Activated CD4-positive, CD25-positive, alpha-beta regulatory T cell treated with anti-CD3 and anti-CD28 coated beads, Interleukin-2, amount 50 U/mL, for 24 hours (primary cell): ENCODE results near the gene NFX1.
"Not testable (repeated sequence)": the region's sequence is repeated elsewhere in the genome, so short reads cannot be mapped to it uniquely, and the experiment has no call there.

Experiments
- ATAC-seq, 2 donors: fragments of 150-1000 bp; cut with Tn5 transposase; one replicate each; pipeline ENCODE4 v1.10.0; 2021; ENCODE audit warnings: mild to moderate bottlenecking in 1 of 2, moderate library complexity in 1 of 2

Gene NFX1

DNA sequence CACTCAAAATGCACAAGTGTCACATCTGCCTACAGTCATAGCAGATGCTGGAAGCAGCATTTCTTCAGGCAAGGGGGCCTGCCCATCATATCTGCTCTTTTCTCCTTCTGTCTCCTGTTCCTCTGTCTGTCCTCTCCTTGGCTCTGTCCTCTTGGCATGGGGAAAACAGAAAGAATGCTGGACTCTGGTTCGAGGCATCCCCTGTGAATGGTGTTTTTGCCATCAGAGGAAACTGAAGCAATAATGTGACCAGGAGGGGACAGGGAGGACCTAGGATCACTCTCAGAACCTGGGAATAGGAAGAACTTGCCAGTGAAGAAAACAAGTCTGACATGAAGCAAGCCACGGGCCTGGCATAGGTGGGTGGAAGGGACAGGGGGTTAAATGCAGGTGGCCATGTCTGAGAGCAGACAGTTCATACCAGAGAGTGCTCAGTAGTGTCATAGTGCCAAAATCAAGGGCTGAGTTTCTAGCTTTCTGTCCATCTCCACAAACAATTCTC, 76.7 kb downstream of the NFX1 start:
- no peak for ATAC-seq

DNA sequence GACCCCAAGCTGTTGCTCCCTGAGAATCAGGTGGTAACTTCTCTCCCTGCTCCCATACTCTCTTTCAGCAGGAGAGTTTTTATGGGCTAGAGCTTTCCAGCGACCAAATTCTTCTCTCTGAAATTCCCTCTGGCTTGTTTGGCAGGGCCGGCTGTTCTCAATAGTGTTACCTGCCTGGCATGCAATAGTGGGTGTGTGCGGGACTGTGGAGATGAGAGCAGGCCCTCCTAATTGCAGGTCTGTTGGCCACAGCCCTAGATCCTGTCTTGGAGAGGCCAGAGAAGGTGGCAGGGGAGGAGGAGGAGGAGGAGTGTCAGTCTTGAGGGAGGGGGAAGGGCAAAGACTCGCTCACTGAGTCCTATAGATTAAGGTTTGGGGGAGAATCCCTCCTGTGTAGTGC, 82.6 kb downstream of the NFX1 start:
- no peak for ATAC-seq

DNA sequence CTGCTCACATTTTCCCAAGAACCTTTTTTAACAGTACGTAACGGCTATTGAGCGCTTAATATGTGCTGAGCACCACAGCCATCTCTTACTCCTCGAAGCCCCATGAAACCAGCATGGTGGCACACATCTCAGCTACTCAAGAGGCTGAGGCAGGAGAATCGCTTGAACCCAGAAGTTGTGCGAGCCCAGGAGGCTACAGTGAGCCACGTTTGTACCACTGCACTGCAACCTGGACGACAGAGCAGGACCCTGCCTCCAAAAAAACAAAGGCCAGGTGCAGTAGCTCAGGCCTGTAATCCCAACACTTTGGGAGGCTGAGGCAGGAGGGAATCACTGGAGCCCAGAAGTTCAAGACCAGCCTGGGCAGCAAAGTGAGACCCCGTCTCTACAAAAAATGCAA, 83.9 kb downstream of the NFX1 start:
- no peak for ATAC-seq

DNA sequence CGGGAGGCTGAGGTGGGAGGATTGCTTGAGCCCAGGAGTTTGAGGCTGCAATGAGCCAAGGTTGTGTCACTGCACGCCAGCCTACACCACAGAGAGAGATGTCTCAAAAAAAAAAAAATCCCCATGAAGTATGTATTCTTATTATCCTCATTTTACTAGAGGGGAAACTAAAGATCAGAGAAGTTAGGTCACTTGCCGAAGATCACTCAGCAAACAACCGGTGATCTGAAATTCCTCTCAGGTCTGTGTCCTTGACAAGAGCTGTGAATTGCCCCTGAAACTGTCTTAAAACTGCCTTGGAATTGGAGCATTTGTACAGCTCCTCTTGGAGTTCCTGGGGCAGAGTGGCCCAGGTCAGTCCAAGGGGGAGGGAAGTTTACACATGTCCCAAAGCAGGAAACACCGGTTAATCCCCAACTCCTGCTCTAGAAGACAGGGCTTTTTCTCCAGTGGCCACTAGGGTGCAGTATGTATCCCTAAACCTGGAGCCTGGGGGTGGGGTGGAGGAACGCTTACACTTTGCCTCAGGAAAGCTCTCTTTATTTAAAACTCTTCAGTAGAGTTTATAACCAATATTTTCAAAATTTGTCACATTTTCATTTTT, 84.4 kb downstream of the NFX1 start:
- peak; percentile 67 to 71 for ATAC-seq

DNA sequence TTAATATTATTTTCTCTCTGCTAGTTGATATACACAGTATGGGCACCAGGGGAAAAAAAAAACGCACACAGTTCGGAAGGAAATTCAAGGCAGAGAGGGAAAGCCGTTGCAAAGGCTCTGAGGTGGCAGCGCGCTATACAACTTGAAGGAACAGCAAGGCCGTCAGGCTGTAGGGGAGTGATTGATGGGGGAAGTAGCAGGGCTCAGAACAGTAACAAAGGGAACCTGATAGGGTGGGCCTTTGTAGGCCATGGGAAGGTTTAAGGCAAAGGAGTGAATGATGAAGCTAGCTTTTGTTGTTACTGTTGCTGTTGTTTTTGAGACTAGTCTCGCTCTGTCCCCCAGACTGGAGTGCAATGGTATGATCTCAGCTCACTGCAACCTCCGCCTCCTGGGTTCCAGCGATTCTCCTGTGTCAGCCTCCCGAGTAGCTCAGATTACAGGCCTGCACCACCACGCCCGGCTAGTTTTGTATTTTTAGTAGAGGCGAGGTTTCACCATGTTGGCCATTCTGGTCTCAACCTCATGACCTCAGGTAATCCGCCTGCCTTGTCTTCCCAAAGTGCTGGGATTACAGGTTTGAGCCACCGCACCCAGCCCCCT, 85.0 kb downstream of the NFX1 start:
- peak in 1 of 2 donors; percentile 3 for ATAC-seq

DNA sequence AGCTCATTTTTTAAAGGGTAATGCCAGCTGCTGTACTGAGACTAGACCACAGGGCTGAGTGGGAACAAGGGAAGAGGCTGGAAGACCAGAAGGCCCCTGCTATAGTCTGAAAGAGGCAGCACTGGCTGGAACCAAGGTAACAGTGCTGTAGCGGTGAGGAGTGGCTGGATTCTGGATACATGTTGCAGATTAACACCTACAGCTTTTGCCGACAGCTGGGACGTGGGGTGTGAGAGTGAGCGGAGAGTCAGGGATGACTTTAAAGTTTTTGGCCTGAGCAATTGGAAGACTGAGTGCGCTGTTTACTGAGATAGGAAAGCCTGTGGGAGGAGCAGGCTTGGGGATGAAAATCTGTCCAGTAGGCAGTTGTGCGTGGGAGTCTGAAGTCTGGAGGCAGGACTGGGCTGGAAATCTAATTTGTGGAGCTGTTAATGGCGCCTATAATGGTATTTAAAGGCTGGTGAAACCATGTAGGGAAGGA, 85.6 kb downstream of the NFX1 start:
- no peak for ATAC-seq

DNA sequence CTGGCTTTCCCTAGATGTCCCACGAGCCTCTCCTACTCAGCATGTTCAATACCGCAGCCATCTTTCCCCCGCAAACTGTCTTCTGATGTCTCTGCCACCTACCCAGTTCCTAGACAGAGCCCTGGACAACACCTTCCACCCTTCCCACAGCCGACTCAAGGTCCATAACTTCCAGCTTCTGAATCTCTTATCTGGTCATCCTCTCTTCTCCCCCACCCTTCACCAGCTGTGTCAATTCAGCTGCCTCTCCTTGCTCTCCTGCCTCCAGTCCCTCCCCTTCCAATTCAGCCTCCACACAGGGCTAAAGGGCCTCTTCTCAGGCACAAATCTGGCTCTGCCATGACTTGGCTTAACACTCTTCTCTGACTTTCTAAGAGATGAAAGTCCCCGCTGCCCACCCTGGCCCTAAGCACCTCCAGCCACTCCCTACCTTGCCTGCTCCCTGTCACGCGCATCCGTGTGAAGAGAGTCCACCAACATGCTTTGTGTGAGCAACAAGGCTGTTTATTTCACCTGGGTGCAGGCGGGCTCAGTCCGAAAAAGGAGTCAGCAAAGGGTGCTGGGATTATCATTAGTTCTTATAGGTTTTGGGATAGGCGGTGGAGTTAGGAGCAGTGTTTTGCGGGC, 86.9 kb downstream of the NFX1 start:
- no peak for ATAC-seq

DNA sequence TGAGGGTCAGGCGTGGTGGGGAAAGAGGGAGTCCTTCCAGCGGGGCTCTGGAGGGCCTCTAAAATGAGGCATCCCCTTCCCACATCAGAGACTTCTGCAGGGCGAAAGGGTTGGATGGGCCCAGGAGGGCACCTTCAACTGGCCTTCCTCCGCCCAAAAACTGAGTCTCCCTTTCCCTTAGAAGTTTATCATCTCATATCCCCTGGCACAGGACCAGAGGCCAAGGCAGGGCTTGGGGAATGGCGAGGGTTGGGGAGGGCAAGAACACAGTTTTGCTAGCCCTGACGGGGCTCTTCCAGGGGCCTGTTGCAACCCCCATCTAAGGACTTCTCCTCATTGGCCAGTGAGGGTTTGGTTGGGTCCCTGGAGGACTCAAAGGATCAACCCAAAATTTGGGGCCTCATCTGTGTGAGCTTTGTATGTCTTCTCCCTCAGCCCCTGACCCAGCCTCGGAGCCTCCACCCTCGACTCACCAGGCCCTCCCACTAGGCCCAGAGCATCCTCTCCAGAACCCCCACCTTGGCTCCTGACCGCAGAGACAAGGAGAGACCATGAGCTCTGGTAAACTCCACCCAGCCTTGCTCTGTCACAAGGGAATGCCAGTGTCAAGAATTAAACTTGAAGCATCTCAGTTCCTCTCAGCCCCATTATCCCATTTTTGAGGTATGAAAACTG, 87.9 kb downstream of the NFX1 start:
- no peak for ATAC-seq

DNA sequence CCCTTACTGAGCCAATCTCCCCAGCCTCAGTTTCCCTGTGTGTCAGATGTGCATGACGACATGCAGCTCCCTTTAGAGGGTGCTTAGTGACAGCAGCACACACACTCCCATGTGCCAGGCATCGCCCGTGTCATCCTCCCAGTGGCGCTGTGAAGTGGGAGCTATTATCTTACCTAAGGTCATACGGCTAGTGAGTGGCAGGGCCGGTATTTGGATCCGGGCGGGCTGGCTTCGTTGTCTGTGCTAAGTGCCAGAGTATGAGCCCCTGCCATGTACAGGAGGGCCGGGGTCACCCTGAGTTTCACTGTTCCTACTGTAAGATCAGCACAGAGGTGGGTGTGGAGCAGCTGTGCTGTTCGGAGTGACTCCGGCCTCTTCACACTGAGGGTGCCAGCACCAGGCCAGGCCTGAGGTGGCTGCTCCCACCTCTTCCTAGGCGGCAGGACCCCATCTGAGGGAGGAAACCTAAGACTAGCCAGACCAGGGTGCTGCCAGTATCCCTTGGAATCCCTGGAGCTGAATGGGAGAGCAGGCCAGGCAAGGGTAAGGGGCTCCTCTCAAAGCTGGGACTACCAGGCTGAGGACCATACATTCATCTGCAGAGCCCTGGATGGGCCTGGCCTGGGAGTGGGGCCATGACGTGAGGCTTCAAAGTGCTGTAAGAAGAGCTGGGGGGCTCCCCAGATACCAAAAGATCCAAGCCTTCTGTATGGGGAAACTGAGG, 89.5 kb downstream of the NFX1 start:
- ATAC-seq, result no peak

DNA sequence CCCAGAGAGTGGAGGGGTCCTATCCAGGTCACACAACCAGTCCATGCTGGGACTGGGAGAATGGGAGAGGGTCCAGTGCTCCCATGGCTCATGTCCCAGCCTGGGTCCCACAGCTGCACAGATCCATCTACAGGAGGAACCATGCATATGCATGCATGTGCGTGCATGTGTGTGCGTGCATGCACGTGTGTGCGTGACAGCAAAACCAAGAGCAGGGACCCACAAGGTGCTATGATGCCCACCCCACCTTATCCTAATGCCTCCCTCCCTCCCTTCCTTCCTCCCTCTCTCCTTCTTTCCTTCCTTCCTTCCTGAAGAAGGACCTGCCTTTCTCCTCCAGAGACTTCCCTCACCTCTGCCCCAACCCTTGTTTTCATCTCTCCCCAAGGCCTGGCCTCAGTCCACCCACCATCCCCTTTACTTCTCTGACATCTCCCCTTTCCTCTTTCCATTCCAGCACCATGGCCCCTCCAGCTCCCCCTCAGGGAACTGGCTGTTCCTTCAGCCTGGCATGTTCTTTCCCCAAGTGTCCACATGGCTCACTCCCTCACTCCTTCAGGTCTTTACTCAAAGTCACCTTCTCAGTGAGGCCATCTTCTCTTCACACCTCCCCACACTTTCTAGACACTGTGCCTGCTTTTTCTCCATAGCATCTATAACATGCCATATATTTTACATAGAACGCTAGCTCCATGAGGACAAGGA, 90.2 kb downstream of the NFX1 start:
- no peak for ATAC-seq

DNA sequence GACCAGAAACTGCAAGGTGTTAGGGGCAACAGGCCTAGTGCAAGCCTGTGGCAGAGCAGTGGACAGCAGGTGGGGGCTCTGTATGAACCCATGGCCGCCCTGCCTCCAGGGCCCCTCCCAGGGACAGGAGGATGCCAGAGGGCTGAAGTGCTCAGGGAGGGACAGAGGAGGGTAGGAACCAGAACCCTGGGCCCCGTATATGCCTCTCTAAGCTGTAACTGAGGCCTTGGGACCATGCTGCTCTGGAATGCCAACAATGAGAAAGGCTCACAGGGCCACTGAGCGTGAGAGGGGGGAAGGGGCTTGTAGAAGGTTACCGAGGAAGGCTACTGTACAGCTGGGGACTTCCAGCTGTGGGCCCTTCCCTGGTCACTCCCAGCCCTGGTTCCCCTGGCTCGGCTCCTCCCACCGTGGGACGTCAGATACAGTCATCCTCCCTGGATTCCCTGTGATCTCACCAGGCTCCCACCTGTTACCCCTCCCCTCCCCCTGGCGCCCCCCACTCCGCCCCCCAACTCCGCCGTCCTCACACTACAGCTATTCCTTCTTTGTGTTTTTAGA, 91.0 kb downstream of the NFX1 start:
- no peak for ATAC-seq

DNA sequence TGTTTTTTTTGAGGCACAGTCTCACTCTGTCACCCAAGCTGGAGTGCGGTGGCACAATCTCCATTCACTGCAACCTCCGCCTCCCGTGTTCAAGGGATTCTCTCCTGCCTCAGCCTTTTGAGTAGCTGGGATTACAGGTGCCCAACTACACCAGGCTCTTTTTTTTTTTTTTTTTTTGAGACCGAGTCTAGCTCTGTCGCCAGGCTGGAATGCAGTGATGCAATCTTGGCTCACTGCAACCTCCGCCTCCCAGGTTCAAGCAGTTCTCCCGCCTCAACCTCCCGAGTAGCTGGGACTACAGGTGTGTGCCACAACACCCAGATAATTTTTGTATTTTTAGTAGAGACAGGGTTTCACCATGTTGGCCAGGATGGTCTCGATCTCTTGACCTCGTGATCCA, 92.1 kb downstream of the NFX1 start:
- ATAC-seq, result not testable (repeated sequence)

DNA sequence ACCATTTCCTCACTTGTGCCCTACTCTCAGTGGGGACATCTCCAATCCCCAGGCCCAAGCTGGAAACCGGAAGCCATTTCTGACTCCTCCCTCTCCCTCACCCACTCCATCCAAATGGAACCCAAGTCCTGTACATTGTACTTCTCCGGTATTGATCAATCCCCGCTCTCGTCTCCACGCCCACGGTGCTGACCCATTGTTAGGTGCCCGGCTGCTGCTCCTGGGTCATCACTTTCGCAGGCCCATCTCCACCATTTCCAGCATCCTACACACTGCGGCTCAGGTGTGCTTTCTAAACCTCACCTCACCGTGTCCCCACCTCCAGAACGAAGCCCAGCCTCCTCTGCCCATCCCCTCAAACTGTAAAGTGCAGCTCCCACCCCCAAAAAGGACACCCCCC, 93.1 kb downstream of the NFX1 start:
- not testable (repeated sequence) for ATAC-seq

DNA sequence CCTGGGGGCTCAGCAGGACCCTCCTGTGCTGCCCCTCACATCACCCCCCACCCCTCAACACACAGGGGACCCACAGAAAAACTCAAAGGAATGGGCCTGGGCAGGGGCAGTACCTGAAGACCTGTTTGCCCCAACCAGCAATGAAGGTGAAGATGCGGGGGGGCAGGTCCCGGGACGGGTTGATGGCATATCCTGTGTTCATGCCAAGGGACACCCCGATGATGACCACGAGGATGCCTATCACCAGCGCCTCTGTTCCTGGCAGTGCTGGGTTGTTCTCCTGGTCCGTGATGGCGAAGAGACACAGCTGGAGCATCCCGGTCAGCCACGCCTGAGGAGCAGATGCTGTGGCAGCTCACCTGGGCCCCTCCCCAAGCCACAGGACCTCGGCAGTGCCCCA, 95.2 kb downstream of the NFX1 start:
- ATAC-seq, result not testable (repeated sequence)

DNA sequence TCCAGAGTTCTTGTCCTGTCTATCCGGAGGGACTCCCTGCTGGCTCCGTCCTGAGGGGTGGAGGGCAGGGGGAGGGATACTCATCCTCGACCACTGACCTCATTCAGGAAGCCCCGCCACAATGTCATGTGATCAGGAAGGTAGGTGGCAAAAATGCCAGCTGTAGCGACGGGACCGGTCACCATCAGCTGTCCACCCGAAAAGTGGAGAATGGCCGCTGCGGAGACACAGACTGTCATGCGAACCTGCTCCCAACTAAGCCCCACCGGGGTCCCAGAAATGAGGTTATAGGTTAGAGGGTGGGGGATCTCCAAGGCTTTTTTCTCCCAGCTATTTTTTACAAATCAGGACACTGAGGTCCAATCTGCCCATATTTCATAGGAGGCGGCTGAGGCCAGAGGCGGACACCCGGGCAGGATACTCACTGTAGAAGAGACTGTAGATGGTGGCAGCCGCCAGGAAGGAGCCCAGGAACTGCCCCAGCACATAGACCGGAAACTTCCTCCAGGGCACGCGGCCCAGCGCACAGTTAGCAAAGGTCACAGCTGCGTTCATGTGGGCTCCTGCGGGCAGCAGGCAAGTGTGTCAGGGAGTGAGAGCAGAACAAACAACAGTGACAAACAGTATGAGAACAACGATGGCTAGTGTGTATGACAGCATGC, 95.8 kb downstream of the NFX1 start:
- ATAC-seq, result not testable (repeated sequence)

DNA sequence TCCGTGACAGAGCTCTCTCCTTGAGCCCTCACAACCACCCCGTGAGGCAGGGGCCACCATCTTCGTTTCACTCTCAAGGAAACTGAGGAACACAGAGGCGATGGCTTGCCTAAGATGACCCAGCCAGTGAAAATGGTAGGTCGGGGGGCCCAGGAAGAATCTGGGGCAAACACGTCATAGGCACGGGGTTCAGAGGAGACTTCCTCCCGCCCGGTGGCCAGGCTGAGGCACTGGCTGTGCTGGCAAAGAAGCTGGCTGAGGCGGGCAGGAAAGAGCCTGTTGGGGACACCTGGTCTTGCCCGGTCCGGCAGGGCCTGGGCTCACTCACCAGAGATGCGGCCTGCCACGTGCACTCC, 96.3 kb downstream of the NFX1 start:
- ATAC-seq, result not testable (repeated sequence)

DNA sequence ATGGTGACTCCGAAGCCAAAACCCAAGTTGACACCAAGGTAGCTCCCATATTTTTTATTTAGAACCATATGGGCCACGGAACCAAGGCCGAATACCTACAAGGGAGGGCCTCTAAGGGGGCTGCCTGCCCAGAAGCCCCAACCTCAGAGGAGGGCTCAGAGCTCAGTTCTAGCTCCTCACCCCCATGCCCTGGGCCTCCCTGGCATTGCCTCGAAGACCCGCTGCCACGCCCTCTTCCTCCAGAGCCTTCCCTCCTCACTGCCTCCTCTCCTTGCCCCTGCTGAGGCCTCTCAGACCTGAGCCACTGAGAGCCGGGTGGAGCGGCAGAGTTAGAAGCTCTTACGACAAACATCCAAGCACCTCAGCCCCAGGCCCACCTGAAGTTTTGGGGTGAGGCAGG, 96.7 kb downstream of the NFX1 start:
- ATAC-seq, result not testable (repeated sequence)

DNA sequence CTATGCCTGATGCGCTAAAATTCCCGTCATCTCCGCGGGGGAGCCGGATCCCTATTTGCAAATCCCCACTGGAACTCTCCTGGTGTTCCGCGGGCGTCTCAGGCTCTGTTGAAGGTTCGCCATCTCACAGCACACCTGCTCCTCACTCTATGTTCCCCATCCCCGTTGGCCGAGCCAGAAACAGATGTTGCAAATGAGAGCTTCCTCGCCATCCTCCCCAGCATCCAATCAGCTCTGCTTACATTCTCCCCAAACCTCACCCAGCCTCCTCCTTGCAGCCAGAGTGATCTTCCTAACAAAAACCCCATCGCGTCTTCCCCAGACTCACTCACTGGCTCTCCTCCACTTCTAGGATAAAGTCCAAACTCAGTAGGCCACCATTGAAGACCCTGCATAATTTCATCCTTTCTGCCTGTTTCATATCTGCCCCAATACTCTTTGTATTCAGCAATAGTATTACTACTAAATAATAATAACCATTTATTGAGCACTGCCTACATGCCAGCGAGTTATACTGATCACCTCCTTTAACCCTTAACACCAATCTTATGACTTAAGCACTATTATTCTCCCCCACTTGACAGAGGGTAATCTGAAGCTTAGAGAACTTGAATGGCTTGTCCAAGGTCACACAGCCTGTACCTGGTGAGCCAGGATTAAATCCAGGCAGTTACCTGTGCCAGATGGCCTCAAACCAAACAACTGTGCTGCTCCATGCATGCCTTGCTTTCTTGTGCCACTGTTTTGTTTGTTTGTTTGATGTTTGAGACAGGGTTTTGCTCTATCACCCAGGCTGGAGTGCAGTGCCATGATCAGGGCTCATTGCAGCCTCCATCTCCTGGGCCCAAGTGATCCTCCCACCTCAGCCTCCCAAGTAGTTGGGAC, 98.0 kb downstream of the NFX1 start:
- no peak for ATAC-seq

DNA sequence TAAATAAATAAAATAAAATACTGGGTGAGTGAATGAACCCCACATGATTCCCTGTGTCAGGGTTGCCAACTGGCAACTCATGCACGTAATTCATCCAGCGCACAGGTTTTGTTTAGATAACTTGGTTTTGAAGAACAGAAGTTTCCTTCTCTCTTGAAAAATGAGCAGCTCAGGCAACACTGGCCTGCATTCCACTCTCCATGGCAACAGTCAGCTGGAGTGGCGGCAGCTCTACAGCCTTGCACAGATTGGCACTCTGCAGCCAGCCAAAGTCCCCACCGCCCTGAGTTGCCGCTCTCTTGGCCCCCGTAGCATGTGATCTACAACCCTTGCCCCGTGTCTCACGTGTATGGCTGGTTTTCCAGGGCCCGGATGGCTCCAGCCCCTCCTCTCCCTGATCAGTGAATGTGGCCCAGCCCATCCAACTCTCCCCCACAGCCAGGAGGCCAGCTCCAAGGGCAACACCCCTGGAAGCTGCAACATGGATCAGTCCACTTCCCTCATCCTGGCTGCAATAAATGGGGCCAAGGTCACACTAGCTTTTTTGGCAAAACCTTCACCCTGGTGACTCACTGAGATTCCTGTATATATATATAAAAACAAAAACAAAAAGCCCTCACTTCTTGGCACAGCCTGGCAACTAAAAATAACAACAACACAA, 100.9 kb downstream of the NFX1 start:
- ATAC-seq, result not testable (repeated sequence)

DNA sequence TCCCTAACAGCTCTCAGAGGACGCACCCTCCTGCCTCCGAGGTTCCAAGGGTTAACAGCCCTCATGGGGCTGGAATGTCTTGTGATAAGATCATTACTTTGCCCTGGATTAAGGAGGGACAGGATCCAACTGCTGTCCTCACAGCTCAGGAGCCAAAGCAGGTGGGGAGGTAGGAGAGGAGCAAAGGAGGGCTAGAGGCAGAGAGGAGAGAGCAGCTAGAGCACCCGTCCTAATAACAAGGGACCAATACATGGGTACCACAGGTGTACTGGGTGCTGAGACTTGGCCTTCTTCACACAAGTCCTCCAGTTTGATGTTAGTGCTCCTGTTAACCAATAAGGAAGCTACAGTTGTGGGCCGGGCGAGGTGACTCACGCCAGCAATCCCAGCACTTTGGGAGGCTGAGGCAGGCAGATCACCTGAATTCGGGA, 102.3 kb downstream of the NFX1 start:
- not testable (repeated sequence) for ATAC-seq
